ENCODE data around the gene MUC12. TPM values are rescaled to one million over a fixed set of nuclear protein-coding genes. Genes with fewer than 3 reads are reported as not detected.

Gene MUC12
- total RNA-seq, 1 experiment from 2014 or later: 0.64 TPM

- ChIA-PET CTCF (no interaction called here), POLR2A (no interaction called here)
- ATAC-seq: no peak
Measured at GRCh38 chr7:100991631-100992030, 22.3 kb downstream of the MUC12 start.

More at GRCh38 chr7:100991631-100992030, 22.3 kb downstream of the MUC12 start:
- intact Hi-C loops (cut with micrococcal nuclease): no loop called here
- Histone ChIP-seq H3K9ac (ENCODE audit: low read length) (no peak overlapping the region), H3K36me3 (ENCODE audit: control insufficient read depth in 1 of 2, insufficient read depth in 2 of 2, low read length in 2 of 2) (no peaks in the 10 kb centered on the region), H2AFZ (ENCODE audit: low read depth, low read length, poor library complexity, severe bottlenecking) (no peak overlapping the region), H4K20me1 (ENCODE audit: insufficient read depth) (no peaks in the 10 kb centered on the region), H3K4me2 (ENCODE audit: low read length) (no peak overlapping the region), H3K4me1 (ENCODE audit: control insufficient read depth in 1 of 2, insufficient read depth in 2 of 2, low read length in 2 of 2) (no peaks in the 10 kb centered on the region), H3K27me3 (ENCODE audit: insufficient read depth, low read length) (no peaks in the 10 kb centered on the region), H3K9me3 (ENCODE audit: control insufficient read depth in 1 of 2, insufficient read depth in 1 of 2, low read depth in 1 of 2, low read length in 2 of 2) (no peaks in the 10 kb centered on the region), H3K9me2 (ENCODE audit: insufficient read depth) (no peaks in the 10 kb centered on the region), H3K27ac (ENCODE audit: low read depth, low read length) (no peak overlapping the region), H3K79me2 (ENCODE audit: insufficient read depth, low read length) (no peaks in the 10 kb centered on the region), H3K4me3 (replicated peaks in 1 of 2; ENCODE audit: low read depth in 1 of 2, low read length in 2 of 2) (no peak overlapping the region)
- RAD21 ChIA-PET (ENCODE audit: low non-redundant PET in 1 of 2, low total read pairs in 2 of 2, uncharacterized antibody in 2 of 2, unreplicated experiment in 2 of 2): no interaction called here
- DNase-seq (ENCODE audit: low read depth, low spot score): no peak
- TF ChIP-seq FOSL1 (IDR thresholded peaks at IDR 0.05; ENCODE audit: low read depth): no peak
- no peak for TF ChIP-seq ZFX (IDR thresholded peaks at IDR 0.05)
- TF ChIP-seq POLR2AphosphoS5 (IDR thresholded peaks at IDR 0.05; ENCODE audit: low read depth, low read length): no peak
- TF ChIP-seq MAX (IDR thresholded peaks at IDR 0.05): no peak
- TF ChIP-seq ZBTB33 (IDR thresholded peaks at IDR 0.05; ENCODE audit: extremely low read depth, insufficient replicate concordance, low read length): no peak
- TF ChIP-seq ZNF274 (IDR thresholded peaks at IDR 0.05; ENCODE audit: low read depth, low read length): no peak
- no peak for TF ChIP-seq SIN3A (IDR thresholded peaks at IDR 0.05; ENCODE audit: low read depth)
- TF ChIP-seq SRF (IDR thresholded peaks at IDR 0.05; ENCODE audit: low read depth): no peak
- no peak for TF ChIP-seq EGR1 (IDR thresholded peaks at IDR 0.05; ENCODE audit: low read depth)
- TF ChIP-seq YY1 (IDR thresholded peaks at IDR 0.05; ENCODE audit: extremely low read depth, insufficient replicate concordance, low read depth, low read length): no peak
- TF ChIP-seq EZH2phosphoT487 (IDR thresholded peaks at IDR 0.05; ENCODE audit: borderline replicate concordance): no peak
- TF ChIP-seq RAD21 (IDR thresholded peaks at IDR 0.05; ENCODE audit: low read depth): no peak
- TF ChIP-seq JUND (IDR thresholded peaks at IDR 0.05): no peak
- TF ChIP-seq EZH2 (IDR thresholded peaks at IDR 0.05): no peak
- TF ChIP-seq POLR2A (IDR thresholded peaks at IDR 0.05; ENCODE audit: borderline replicate concordance, extremely low read depth, insufficient read depth, insufficient read length): no peak
- TF ChIP-seq ELF1 (IDR thresholded peaks at IDR 0.05; ENCODE audit: borderline replicate concordance, low read depth): no peak
- no peak for TF ChIP-seq SP1 (IDR thresholded peaks at IDR 0.05; ENCODE audit: low read depth)
- TF ChIP-seq REST (IDR thresholded peaks at IDR 0.05; ENCODE audit: low read depth): no peak
- TF ChIP-seq CTCF (IDR thresholded peaks at IDR 0.05 in 2 of 3, conservative IDR thresholded peaks at IDR 0.05 in 1 of 3; ENCODE audit: borderline replicate concordance in 1 of 3, insufficient read depth in 1 of 3, low read depth in 2 of 3, low read length in 2 of 3): no peak
- no peak for TF ChIP-seq CBX3 (IDR thresholded peaks at IDR 0.05; ENCODE audit: low read depth)
- no TSS peak for BruUV-seq (replicated peaks)

All from HCT116 (cell line).